Measurements from ENCODE around the gene AANAT.

The AANAT gene

DNA sequence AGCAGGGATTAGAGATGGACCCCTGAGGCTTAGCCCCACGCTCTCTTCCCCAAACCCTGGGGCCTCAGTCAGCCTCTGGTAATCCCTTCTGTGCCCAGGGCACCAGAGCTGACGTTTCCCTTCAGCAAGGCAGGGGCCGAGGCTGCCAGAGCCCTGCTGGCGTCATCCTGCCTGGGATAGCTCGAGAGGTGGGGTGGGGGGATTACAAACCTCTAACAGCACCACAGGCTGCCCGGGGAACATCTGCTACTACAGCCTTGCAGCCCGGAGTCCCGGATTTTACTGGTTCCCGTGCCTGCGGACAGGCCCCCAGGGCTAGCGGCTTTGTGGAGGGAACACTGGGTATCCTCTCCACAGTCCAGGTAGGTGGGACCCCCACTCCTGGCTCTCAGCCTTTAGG is at the start of gene AANAT:
Gene AANAT, plus strand, starts transcription at position 238 of the 400 bp plus-strand sequence. CDS start 1,144 bp downstream, outside the sequence.
- no peak for DNase-seq

DNA sequence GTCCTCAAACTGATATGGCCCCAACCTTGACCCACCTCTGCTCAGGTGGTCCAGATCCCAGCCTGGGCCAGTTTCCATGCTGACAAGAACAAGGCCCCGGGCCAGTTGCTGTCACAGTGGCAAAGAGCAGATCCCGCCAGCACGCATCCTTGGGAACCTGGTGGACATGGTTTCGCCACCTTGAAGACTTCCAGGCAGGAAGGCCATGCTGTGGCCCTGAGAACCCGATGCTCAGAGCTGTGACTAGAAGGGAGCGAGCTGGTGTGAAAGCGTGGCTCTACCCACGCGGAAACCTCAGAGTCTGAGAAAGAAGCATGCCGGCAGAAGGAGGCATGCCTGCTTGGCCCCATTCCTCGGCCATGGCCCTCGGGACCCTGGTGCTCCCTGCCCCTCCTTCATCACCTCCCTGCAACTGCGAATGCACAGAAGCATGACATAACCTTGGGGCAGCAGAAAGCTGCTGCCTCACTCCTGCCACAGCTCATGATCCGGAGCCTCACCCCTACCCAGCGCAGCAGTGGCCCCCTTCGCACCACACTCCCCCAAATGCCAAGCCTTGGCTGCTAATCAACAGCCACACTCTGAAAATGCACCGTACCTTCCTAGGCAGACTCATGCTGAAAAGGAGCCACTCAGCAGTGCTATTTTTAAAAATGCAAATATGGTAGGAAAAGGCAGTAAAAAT is 47.7 kb upstream of the AANAT start:
- no peak for DNase-seq

DNA sequence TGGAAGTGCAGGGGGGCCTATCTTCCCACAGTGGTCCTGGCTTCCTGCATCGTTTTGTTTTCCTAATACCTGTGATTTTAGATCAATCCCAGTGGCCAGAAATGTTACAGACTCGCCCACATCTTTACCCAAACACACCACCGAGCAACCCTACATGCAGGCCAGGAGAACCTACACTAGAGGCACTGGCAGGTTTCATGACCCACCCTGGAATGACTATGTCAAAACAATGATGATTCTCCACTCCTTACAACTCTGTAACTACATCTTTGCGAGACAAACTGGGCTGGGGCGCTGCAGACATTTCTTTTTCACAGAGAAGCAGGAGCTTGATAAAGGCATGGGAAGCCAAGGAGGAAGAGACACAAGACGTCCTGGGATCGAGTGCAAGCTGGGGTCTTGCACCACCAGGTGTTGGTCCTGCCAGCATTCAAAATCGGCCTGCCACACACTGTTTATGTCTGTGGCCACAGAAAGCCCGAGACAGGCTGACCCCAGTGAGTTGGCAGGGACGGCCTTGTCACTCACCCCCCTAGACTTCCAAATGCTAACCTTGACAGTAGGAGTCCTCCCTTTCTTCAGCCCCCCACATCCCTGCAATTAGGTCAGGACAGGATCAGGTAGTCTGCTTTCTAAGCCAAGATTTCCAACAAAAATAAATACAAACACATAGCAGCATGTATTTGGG is 46.9 kb upstream of the AANAT start:
- no peak for DNase-seq

DNA sequence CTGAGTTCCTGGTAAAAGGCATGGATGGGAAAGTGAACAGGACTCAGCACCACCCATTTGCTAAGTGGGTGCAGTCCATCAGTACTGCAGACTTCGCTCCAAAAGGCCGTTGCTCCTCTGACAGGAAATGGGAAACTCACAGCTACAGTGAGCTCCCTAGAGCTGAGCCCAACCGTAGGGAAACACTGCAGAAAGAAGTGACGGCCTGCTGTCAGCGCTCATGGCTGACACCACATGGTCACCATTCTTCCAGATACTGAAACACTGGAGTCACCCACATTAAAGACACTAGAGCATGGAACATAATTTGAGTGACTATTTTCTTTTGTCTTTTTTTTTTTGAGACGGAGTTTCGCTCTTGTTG is 46.4 kb upstream of the AANAT start:
- DNase-seq: no peak

DNA sequence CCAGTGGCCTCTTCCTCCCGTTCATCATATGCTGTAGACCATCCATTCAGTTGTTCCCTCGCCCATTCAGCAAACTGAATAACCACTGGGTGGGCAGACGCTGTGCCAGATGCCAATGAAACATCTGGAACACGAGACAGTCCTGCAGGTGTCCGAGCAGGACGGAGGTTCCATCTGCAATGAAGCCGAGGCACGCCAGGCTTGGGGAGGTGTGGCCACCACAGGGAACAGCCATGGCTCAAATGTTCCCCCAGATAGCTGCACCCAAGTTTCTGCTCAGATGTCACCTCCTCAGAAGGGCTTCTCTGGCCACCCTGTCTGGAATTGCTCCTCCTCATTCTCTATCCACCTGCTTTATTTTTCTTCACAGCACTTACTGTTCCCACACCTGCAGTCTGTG is 45.0 kb upstream of the AANAT start:
- DNase-seq: no peak

DNA sequence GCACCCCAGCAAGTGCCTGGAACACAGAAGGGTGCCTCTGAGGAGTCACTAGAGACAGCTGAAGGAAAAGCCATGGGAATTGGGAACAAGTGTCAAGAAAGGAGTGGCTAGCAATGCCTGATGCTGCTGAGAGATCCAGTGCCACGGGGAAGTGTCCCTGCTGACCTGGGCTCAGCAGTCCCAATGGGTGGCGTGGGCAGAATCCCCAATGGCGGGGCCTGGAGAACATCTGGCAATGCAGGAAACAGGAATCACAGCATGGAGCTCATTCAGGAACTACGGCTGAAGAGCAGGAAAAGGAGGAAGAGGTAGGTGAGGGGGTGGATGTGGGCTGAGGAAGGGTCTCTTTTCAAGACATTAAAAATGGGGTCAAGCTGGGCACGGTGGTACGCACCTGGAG is 44.5 kb upstream of the AANAT start:
- no peak for DNase-seq

DNA sequence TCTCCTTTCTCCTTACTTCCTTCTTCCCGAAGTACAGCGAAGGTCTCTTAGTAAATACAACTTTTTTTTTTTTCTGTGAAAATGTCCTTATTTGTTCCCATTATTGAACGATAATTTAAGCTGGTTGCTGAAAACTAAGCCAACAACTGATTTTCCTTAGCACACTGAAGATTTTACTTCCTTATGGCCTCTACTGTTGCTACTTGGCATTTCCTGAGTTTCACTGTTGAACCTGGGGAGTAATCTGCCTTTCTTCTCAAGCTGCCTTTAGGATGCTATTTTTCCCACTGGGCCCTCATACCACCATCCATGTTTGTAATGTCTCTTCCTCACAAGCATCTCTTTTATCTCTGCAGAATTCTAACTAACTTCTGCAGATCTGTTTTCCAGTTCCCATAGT is 40.5 kb upstream of the AANAT start:
- DNase-seq: no peak

DNA sequence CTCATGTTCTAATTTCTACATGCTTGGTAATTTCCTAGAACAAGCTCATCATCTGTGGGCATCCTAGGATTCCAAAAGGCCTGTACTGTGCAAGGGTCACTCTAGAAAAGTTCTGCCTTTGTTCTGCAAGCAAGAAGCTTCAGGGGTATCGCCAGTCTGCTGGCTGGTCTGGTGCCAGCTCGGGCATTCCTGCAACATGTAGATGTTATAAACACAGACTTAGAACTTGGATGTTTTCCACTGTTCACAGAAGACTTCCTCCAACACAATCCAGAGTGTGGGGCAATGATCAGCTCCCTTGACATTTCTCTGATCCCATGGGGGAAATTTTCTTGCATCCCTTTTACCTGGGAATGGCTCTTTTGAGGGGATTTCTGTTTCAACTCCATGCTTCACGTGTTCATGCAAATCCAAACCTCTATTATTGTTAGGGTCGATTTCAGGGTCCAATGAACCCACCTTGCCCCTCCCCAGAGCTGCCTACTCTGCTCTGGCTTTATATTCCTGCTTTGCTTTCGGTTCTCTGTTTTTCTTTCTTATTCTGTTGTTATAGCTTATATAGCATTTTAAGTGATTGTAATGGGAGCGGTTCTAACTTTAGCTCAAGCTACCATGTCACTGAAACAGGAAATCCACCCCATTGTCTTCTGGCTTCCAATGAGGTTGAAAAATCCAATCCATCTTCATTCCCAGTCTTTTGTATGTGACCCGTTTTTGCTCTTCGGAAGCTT is 39.7 kb upstream of the AANAT start:
- DNase-seq: no peak

DNA sequence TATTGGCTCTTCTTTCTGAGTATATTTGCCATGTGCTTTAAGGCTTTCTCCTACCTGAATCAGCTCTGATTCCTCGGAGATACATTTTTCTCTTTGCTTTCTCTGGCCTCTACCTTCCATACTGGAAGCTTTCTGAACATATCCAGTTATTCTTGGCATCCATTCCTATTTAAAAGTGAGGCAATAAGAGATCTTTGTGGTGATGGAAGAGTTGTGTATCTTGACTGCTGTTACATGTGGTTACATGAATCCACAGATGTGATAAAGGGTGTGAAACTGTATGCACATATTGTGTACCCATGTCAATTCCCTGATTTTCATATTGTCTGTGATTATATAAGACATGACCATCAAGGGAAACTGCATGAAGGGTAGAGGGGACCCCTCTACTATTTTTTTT is 38.9 kb upstream of the AANAT start:
- DNase-seq: no peak

DNA sequence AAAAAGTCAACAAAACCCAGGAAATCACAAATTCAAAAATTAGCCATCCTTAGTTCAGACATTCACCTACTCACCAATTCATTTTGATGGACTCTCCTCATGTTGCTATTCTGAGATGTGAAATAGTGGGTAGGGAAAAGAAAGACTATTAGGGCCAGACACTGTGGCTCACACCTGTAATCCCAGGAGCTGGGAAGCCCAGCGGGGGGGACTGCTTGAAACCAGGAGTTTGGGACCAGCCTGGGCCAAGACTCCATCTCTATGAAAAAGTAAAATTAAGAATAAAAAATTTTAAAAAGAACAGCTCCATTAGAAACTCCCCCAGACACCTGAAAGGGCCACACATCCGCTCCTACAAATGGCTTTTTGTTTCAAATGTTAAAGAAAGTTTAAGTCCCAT is 35.9 kb upstream of the AANAT start:
- no peak for DNase-seq

DNA sequence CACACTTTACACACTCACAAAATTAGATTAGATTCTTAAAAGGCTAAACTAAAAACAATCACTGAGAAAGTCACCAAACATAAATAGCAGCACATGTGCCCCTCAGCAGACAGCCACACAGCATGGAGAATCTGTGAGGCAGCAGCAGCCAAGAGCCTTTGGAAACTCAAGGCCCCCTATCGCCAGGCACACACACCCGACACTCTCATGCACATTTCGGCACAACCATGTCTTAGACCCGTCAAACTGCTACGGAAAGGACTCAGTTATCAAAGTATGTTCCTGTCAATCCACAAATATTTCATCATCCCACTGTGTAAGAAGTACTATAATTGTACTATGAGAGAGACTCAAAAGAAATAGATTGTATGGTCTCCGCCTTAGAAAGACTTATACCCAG is 35.4 kb upstream of the AANAT start:
- no peak for DNase-seq

DNA sequence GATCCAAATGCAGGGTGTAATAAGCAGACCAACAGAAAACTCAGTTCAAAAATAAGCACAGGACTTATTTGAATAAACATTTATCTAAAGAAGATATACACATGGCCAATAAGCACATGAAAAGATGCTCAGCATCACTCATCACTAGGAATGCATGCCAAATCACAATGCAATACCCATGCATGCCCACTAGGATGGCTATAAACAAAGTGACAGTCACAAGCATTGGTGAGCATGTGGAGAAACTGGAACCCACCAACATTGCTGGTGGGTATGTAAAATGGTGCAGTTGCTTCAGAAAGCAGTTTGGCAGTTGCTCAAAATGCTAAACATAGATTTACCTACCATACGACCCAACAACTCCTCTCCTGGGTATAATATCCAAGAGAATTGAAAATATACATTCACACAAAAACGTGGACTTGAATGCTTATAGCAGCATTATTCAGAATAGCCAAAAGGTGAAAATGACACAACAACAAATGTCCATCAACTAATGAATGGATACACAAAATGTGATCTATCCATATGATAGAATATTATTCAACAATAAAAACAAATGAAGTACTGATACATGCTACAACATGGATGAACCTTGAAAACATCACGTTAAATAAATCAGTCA is 34.6 kb upstream of the AANAT start:
- DNase-seq: no peak

DNA sequence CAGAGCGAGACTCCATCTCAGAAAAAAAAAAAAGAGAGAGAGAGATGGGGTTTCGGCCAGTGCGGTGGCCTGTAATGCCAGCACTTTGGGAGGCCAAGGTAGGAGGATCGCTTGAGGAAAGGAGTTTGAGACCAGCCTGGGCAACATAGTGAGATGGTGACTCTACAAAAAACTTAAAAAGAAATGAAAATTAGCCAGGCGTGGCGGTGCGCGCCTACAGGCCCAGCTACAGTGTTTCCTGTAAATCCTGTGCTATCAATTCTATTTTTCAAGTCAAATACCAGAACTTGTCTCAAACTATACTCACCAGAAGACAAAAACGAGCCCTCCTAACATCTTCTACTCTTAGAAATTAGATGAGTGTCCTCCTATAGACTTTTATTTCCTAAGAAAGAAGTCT is 33.7 kb upstream of the AANAT start:
- DNase-seq: no peak

DNA sequence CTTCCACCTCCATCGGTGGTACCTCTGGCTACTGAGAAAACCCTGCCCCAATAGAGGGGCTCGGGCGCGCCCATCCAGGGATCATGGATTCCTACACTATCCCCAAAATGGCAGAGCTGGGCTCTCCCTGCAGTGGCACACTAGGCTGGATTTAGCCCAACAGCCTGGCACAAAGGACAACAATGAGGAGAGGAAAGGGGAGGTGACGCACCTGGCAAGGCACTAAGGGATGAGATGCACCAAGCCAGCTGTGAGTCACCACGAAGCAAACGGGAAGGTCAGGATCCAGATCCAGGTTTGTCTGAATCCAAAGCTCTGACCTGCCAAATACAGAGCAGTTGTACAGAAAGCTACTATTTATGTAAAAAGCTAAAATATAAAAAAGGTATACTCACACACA is 32.5 kb upstream of the AANAT start:
- DNase-seq: no peak

DNA sequence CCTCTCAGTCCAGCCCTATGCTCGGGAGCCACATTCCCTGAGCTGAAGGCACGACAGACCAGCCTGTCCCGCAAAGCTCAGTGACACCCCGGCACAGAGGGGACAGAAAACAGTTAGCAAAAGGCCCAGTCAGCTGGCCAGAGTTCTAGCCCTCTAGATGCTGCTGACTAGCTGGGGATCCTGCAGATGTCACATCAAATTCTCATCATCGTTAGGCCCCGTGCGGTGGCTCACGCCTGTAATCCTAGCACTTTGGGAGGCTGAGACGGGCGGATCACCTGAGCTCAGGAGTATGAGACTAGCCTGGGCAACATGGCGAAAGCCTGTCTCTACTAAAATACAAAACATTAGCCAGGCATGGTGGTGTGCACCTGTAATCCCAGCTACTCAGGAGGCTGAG is 31.7 kb upstream of the AANAT start:
- DNase-seq: no peak

DNA sequence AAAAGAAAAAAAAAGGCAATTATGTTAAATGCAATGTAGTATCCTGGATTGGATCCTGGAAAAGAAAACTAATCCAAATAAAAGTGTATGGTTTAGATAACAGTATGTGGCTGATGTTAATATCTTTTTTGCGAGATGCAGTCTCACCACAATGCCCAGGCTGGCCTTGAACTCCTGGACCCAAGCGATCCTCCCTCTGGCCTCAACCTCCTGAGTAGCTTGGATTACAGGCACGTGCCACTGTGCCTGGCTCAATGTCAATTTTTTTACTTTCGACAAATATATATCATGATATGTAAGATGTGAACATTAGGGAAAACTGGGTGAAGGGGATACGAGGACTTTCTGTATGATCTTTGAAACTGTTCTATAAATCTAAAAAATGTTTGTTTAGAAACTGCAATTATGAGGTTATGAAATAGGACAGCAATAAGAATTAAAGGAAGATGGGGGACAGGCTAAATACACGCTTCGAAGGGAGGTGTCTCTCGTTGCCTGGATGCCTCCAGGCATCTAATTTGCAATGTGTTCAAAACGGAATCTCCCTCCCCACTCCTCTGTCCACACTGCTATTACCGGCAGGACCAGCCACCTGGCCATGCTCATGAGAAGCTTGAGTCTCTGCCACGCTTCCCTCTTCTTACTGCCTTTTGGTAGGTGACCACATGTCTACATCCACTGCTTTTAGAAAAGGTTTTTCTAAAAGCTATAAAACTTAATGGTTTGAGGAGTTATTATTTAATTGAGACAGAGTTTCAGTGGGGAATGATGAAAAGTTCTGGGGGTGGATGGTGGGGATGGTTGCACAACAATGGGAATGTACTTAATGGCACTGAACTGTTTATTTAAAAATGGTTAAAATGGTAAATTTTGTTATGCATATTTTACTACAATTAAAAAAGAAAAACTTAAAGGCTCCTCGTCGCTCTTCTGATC is 29.7 kb upstream of the AANAT start:
- no peak for DNase-seq

DNA sequence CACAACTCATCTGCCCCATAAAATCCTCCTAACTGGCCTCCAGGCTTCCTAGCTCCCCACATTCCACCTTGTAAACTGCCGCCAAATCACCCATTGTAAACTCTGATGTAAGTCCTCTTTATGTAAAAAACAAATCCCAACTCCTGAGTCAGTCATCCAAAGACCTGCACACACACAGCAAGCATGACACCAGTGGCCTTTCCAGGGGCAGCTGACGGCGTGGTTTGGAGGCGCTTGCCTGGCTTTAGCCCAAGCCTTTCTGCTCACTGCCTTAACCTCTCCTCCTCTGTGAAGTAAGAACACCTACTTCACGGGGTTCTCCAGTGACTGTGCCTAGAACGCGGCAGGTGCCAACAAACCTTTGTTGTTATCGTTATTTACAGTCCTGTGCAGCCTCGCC is 28.5 kb upstream of the AANAT start:
- no peak for DNase-seq

DNA sequence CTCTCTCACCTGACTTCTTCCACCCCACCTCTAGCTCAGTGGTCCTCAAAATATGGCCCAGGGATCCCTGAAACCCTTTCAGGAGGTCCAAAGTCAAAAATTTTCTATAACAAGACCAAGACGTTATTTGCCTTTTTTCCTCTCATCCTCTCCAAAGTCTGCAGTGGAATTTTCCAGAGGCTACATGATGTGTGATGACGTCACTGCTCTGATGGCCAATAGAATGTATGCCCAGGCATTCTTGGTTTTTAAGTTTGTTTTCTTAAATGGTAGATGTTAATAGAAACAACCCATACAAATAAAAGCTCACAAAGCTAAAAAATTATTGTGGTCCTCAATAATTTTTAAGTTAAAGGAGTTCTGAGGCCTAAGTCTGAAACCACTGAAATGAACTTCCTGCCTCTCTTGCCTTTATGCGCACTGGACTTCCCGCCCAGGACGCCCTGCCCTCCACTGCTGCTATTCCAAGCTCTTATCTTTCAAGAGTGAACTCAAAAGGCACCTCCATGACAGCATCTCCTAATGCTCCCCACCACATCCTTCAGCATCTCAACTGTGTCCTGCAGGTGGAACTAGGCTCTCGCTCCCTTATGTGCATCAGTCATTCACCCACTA is 28.0 kb upstream of the AANAT start:
- no peak for DNase-seq

DNA sequence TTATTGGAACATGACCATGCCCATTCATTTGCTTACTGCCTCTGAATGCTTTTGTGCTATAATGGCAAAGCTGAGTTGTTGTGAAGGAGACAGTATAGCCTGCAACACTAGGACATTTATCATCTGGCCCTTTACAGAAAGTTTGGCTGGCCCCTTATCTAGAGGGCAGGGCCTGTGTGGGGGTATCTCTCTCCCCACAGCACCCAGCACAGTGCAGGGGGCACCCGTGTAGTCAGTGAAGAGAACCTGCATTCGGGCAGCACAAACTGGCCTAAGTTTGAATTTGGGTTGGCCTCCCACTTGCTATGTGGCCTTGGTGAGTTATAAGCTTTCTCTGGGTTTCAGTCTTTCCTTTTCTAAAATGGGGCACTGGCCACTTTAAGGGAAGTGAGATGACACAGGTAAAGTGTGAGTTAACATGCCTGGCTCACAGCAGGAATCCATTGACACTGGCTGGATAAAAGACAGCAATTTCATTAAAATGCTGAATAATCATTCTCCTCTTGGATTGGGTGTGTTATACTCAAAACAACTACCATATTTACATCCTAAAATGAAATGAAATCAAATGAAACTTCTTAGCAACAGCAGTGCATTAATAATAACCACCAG is 26.5 kb upstream of the AANAT start:
- DNase-seq: no peak

DNA sequence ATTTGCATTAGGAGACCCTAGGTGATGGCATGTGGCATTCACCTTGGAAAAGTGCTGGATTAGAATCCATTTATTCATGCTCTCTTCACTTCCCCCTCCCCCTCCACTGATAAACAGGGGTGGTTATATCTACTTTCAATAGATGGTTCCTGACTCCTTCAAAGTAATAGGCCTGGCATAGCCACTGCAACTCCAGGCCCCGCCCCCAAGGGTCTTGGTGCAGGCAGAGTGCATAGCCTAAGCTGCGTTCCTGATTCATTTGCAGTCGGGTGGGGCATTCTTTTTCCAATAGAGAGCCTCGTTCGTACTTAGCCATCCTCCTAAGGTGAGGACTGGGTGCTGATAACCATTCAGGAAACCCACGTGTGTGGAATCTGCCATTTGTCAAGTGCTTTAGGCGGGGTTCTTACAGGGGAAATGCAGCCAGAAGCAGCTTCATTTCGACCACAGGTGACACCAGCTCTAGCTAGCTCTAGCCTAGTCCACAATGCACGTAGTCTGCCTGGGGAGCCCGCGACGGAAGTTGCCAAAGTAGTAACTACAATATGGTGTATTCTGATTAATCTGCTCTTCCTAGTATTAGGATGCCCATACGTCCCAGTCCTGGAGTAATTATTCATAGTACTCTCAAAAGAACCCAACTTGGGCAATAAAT is 25.6 kb upstream of the AANAT start:
- no peak for DNase-seq
